HG02870 (cell line): ENCODE measurements around the gene ANKRD18B.
"Not testable (repeated sequence)": the region's sequence is repeated elsewhere in the genome, so short reads cannot be mapped to it uniquely, and the experiment has no call there.

Experiments used
- ATAC-seq: cut with Tn5 transposase; IDR thresholded peaks from one replicate; pipeline ENCODE4 v1.9.1; 2021; ENCODE audit warnings: mild to moderate bottlenecking, moderate library complexity; ENCODE audit not compliant: unreplicated experiment

ANKRD18B gene

DNA sequence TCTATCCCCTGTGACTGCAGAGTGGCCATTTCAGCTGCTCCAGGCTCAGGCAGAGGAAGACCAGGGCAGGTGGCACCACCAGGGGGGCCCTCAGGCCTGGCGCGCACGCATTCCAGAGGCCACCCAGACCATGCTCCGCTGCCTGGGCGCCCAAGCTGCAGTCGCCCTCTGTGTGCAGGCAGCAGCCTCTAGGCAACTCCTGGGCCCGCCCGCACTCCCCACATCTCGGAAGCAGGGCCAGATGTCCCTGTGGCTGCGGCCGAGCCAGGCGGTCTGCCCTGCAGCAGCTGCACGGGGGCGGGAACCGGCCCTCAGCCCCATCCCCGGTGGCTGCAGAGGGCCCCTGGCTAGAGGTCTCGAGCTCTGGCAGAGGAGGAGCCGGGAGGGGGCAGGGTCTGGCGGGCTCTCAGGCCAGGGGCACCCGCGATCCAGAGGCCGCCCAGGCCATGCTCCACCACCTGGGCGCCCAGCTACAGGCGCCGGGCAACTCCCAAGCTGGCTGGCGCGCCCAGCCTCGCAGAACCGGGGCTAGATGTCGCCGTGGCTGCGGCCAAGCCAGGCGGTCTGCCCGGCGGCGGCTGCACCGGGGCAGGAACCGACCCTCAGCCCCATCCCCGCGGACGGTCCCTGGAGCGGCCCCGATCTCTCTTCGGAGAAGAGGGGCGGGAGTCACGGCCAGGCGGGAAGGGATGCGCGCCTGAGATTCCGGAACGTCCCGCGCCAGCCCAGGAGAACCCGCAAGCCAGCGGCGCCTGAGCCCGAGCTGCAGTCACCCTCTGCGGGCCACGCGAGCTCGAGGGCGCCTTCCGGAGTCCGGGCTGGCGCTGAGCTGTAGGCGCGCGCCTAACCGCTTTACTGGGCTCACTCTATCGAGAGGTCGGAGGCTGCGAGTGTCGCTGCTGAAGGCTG is at the start of gene ANKRD18B:
TSS of gene ANKRD18B (plus strand) at position 855 of the 909 bp plus-strand sequence. CDS start 239 bp downstream, outside the sequence.
- not testable (repeated sequence) for ATAC-seq

DNA sequence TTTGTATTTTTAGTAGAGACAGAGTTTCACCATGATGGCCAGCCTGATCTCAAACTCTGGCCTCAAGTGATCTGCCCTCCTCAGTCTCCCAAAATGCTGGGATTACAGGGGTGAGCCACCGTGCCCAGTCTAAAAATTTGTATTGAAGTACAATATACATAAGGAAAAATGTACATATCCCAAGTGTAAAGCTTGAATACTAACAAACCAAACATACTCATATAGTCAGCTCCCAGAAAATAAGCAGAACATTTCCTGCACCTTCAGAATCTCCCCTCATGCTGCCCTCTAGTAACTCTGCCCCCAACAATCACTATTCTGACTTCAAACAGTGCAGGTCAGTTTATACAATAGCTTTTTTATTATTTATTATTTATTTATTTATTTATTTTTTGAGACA is 48.7 kb upstream of the ANKRD18B start:
- ATAC-seq: no peak

GRCh38 chr9:33476503-33476902 is 47.5 kb upstream of the ANKRD18B start:
- no peak for ATAC-seq

DNA sequence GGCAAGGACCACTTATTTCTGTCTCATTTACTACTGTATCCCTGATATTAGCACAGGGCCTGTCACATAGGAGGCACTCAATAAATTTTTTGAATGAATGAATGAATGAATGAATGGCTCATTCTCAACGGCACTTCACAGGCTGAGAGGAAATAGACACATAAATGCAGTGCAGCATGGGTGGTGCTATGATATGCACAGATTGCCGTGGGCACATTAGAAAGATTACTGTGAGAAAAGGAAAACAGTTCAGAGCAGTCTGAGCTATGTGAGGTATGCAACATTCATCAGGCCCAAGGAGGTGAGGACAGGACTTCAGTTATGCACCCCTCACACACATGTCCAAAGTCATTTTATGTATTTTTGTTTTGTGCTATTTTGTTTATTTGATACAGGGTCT is 43.9 kb upstream of the ANKRD18B start:
- no peak for ATAC-seq

DNA sequence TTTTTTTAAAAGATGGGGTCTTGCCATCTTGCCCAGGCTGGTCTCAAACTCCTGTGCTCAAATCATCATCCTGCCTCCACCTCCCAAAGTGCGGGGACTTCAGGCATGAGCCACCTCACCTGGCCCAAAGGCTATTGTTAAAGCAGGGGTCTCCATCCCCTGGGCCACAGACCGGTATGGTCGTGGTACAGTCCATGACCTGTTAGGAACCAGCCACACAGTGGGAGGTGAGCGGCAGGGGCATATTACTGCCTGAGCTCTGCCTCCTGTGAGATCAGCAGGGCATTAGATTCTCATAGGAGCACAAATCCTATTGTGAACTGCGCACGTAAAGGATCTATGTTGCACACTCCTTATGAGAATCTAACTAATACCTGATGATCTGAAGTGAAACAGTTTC is 43.1 kb upstream of the ANKRD18B start:
- ATAC-seq: no peak

DNA sequence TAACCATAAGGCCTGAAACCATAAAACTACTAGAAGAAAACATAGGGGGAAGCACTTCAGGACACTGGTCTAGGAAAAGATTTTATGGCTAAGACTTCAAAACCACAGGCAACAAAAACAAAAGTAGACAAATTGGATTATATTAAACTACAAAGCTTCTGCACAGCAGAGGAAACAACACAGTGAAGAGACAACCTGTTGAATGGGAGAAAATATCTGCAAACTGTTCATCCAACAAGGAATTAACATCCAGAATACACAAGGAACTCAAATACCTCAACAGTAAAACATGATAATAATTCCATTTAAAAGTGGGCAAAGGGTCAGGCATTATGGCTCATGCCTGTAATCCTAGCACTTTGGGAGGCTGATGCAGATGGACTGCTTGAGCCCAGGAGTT is 38.7 kb upstream of the ANKRD18B start:
- not testable (repeated sequence) for ATAC-seq

GRCh38 chr9:33489066-33489465 is 35.0 kb upstream of the ANKRD18B start:
- ATAC-seq: no peak

GRCh38 chr9:33493819-33494218 is 30.2 kb upstream of the ANKRD18B start:
- ATAC-seq: not testable (repeated sequence)

- no peak for ATAC-seq
Observed at GRCh38 chr9:33498387-33498786, 25.7 kb upstream of the ANKRD18B start.

GRCh38 chr9:33506626-33507370 is 17.3 kb upstream of the ANKRD18B start:
- ATAC-seq: no peak

DNA sequence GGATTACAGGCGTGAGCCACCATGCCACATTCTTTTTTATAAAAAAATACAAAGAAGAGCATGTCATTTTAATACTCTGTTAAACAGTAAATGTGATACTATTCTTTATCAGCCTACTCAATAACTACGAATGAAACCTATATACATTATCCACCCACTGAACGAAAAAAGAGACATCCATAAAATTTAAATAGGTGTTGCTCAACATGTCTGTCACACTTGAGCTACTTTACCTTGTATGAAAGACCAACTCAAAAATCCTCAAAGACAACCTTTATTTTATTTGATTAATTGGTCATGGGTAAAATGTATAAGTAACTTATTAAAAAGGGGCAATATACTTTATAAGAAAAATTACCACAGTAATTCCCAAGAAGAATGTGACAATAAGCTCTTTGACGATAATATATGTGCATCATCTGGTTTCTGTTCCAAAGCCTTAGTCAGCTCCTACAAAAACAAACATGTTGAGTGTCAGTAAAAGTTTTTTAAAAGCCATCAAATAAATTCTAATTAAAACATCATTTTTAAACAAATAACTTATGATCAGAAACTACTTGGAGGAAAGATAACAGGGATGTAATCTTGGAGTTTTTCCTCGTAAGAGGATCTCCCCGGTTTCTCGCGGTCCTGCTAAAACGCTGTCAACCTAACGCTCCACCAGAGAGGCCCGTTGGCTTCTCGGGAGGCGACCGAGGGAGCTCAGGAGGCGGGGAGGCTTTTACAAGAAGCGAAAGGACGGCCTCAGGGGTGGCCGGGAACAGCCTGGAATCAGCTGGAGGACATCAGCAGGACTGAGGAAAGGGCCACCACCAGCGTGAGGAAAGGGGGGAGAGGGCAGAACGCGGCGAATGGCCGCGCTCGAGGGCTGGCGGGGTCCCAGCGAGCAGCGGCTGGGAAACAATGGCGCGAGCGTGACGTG is 13.5 kb upstream of the ANKRD18B start:
- peak; percentile 65 for ATAC-seq

GRCh38 chr9:33511184-33511517 is 12.9 kb upstream of the ANKRD18B start:
- not testable (repeated sequence) for ATAC-seq

DNA sequence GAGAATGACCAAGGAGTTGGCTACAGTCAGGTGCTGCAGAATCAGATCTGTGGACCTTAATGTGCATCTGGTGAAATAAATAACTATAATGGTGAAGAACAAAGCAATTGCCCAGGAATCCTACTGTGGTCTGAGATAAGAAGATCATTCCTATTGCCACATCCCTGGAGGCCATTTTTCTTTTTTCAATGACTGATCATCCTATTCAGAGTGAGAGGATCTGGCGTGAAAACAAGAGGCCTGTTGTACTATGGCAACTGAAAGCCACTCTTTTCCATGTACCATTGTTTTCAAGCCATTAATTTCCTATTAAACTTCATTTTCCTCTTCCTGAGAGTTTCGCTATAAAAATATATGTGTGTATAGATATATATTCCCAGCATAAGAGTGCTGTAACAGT is 11.5 kb upstream of the ANKRD18B start:
- not testable (repeated sequence) for ATAC-seq

DNA sequence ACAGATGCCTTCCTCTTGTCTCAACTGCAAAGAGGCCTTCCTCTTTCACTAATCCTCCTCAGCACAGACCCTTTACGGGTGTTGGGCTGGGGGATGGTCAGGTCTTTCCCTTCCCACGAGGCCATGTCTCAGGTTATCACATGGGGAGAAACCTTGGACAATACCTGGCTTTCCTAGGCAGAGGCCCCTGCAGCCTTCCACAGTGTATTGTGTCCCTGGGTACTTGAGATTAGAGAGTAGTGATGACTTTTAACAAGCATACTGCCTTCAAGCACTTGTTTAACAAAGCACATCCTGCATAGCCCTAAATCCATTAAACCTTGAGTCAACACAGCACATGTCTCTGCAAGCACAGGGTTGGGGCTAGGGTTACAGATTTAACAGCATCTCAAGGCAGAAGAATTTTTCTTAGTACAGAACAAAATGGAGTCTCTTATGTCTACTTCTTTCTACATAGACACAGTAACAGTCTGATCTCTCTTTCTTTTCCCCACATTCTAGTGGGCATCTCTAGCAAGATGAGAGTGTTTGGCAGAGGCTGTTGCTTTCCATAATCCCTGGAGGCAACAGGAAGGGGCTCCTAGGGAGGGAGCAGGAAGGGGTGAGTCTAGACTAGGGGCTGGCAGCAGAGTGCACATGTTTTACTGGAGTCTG is 8.6 kb upstream of the ANKRD18B start:
- not testable (repeated sequence) for ATAC-seq

GRCh38 chr9:33516397-33516796 is 7.7 kb upstream of the ANKRD18B start:
- not testable (repeated sequence) for ATAC-seq

DNA sequence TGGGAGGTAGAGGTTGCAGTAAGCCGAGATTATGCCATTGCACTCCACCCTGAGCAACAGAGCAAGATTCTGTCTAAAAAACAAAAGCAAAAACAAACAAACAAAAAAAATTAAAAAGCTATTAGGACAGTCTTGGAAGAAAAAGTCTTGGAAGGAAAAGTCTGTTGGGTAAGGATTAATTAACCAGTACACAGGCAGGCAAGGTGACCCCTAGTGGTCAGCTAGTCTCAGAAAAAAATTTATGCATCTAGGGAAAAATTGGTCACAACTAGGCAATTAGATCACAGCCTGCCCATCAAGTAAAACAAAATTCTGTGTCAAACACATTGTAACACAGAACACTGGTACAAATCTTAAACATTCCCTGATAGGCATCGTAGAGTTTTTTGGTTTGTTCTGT is 6.7 kb upstream of the ANKRD18B start:
- no peak for ATAC-seq

DNA sequence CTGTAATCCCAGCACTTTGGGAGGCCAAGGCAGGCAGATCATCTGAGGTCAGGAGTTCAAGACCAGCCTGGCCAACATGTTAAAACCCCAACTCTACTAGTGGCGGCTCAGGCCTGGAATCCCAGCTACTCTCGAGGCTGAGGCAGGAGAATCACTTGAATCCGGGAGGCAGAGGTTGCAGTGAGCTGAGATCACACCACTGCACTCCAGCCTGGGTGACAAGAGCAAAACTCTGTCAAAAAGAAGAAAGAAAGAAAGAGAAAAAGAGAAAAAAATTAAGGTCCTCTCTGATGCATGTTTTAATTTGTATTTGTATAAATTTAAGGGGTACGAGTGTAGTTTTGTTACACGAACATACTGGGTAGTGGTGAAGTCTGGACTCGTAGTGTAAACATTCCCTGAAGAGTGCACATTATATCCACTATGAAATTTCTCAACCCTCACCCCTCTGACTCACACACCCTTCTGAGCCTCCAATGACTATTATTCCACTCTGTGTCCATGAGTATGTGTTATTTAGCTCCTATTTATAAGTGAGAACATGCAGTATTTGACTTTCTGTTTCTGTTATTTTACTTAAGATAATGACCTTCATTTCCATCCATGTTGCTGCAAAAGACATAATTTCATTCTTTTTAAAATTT is 6.0 kb upstream of the ANKRD18B start:
- not testable (repeated sequence) for ATAC-seq

DNA sequence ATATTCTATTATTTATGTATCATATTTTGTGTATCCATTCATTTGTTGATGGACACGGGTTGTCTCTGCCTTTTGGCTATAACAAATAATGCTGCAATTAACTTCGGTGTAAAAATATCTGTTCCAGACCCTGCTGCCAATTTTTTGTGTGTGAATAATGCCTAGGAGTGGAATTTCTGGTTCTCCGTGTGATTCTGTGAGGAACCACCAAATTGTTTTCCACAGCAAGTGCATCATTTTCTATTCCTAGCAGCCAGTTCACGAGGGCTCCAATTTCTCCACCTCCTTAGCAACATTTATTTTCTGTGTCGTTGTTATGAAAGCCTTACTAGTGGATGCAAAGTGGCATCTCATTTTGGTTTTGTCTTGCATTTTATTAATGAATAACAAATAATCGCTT is 2.2 kb upstream of the ANKRD18B start:
- ATAC-seq: not testable (repeated sequence)

DNA sequence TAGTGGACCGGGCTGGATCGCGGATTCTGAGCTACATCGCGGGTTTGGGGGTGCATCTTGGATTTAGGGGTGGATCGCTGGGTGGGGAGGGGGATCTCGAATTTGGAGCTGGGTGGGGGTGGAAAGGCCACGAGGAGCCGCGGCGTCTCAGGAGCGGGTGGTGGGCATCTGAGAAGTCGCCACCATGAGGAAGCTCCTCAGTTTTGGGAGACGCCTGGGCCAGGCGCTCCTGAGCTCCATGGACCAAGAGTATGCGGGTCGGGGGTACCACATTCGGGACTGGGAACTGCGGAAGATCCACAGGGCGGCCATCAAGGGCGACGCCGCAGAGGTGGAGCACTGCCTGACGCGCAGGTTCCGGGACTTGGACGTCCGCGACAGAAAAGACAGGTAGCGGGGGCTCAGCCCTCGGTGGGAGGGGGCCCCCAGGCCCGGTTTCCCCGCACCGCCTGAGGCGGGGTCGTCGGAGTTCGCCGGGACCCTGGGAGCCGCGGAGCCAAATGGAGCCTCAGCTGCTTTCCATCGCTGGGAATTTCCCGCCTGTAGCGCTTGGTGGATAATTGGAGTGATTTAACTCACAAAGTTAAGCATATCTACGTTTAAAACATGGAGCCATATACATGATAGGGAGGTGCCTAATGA is 376 bp downstream of the ANKRD18B start:
- no peak for ATAC-seq
